Adrenal gland (tissue), 5 donors: Measurements from ENCODE around the gene LMF1.

Experiments used
- POLR2A ChIP-seq, 2 donors: fragments of 450-650 bp; IDR thresholded peaks; one replicate each; pipeline ENCODE4 v1.6.1; 2017; ENCODE audit warnings: antibody characterized with exemption in 2 of 2, mild to moderate bottlenecking in 2 of 2, moderate library complexity in 1 of 2
- TF ChIP-seq, protein P1 (sequence below), 6 experiments: fragments of 450-650 bp in 4 of 6; fragments of 200-600 bp in 2 of 6; sonication (generic) in 1 of 6; IDR thresholded peaks; 1 replicate in 5 of 6; 2 replicates in 1 of 6; pipeline versions ENCODE4 v1.5.1 to v1.8.0; 2016 to 2021; ENCODE audit warnings: antibody characterized with exemption in 6 of 6, mild to moderate bottlenecking in 2 of 6, moderate library complexity in 1 of 6
- donor health status: DM: no; HTN: no; CAD: no.

DNA sequence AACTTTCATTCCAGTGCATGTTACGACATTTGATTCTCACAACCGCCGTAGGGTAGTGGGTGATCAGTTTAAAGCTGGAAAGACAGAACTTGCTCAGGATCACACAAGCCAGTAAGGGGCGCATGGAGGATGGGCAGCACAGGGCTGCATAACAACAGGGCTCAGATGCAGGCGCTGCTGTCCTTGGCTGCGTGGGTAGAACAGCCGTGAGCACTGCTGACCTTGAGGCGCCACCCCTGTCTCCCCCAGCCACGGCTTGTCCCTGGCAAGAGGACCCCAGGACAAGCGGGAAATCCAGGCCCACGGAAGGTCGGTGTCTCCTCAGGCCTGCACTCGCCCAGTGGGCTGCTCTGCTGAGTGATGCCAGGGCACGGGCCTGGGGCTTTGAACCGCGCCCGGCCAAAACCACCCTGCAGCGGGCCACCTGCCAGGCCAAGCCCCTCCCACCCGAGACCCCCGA lies 84.7 kb downstream of the LMF1 start:
- TF ChIP-seq, protein P1, sequence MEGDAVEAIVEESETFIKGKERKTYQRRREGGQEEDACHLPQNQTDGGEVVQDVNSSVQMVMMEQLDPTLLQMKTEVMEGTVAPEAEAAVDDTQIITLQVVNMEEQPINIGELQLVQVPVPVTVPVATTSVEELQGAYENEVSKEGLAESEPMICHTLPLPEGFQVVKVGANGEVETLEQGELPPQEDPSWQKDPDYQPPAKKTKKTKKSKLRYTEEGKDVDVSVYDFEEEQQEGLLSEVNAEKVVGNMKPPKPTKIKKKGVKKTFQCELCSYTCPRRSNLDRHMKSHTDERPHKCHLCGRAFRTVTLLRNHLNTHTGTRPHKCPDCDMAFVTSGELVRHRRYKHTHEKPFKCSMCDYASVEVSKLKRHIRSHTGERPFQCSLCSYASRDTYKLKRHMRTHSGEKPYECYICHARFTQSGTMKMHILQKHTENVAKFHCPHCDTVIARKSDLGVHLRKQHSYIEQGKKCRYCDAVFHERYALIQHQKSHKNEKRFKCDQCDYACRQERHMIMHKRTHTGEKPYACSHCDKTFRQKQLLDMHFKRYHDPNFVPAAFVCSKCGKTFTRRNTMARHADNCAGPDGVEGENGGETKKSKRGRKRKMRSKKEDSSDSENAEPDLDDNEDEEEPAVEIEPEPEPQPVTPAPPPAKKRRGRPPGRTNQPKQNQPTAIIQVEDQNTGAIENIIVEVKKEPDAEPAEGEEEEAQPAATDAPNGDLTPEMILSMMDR (IDR thresholded peaks at IDR 0.05): no peak
- TF ChIP-seq POLR2A (IDR thresholded peaks at IDR 0.05): no peak
